ENCODE measurements around the gene NEDD9.

DNA sequence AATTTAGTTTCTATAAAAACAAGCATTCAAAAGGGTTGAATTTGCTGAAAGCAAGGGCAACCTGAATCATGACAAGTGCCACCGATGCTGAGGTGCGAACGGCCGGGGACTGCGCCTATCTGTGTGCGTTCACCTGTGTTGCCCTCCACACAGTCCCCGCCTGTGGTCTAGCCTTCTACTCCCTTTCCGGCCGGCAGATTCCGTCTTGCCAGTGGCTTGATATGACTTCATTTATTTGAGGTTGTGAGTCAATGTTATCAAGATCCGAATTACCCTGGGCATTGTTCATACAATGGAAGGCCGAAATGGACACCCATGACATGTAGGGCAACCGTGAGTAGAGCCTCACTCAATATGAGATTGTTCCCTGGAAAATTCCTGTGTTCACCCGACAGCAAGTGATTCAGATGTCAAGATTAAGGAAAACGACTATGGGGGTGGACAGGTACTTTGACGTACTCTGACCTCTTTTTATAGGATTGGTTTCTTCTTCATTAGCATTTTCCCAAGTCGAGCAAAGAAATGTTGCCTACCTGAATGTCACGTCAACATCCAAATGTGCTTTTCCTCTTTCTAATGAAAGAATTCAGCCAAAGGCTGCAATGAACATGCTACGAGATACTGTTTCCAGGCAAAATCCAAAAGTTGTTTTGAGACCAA lies 41.1 kb upstream of the NEDD9 start:
- TF ChIP-seq ZNF530 (tag by site-specific recombination; IDR thresholded peaks at IDR 0.05; ENCODE audit: low read depth): no peak
- TF ChIP-seq, protein P1, sequence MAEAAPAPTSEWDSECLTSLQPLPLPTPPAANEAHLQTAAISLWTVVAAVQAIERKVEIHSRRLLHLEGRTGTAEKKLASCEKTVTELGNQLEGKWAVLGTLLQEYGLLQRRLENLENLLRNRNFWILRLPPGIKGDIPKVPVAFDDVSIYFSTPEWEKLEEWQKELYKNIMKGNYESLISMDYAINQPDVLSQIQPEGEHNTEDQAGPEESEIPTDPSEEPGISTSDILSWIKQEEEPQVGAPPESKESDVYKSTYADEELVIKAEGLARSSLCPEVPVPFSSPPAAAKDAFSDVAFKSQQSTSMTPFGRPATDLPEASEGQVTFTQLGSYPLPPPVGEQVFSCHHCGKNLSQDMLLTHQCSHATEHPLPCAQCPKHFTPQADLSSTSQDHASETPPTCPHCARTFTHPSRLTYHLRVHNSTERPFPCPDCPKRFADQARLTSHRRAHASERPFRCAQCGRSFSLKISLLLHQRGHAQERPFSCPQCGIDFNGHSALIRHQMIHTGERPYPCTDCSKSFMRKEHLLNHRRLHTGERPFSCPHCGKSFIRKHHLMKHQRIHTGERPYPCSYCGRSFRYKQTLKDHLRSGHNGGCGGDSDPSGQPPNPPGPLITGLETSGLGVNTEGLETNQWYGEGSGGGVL (tag by site-specific recombination; IDR thresholded peaks at IDR 0.05): no peak
- TF ChIP-seq, protein P2, sequence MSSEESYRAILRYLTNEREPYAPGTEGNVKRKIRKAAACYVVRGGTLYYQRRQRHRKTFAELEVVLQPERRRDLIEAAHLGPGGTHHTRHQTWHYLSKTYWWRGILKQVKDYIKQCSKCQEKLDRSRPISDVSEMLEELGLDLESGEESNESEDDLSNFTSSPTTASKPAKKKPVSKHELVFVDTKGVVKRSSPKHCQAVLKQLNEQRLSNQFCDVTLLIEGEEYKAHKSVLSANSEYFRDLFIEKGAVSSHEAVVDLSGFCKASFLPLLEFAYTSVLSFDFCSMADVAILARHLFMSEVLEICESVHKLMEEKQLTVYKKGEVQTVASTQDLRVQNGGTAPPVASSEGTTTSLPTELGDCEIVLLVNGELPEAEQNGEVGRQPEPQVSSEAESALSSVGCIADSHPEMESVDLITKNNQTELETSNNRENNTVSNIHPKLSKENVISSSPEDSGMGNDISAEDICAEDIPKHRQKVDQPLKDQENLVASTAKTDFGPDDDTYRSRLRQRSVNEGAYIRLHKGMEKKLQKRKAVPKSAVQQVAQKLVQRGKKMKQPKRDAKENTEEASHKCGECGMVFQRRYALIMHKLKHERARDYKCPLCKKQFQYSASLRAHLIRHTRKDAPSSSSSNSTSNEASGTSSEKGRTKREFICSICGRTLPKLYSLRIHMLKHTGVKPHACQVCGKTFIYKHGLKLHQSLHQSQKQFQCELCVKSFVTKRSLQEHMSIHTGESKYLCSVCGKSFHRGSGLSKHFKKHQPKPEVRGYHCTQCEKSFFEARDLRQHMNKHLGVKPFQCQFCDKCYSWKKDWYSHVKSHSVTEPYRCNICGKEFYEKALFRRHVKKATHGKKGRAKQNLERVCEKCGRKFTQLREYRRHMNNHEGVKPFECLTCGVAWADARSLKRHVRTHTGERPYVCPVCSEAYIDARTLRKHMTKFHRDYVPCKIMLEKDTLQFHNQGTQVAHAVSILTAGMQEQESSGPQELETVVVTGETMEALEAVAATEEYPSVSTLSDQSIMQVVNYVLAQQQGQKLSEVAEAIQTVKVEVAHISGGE (tag by site-specific recombination; conservative IDR thresholded peaks at IDR 0.05; ENCODE audit: low read depth): no peak
- TF ChIP-seq WT1 (tag by site-specific recombination; IDR thresholded peaks at IDR 0.05): no peak
- TF ChIP-seq SCRT1 (tag by site-specific recombination; IDR thresholded peaks at IDR 0.05; ENCODE audit: borderline replicate concordance): no peak
- TF ChIP-seq, protein P3, sequence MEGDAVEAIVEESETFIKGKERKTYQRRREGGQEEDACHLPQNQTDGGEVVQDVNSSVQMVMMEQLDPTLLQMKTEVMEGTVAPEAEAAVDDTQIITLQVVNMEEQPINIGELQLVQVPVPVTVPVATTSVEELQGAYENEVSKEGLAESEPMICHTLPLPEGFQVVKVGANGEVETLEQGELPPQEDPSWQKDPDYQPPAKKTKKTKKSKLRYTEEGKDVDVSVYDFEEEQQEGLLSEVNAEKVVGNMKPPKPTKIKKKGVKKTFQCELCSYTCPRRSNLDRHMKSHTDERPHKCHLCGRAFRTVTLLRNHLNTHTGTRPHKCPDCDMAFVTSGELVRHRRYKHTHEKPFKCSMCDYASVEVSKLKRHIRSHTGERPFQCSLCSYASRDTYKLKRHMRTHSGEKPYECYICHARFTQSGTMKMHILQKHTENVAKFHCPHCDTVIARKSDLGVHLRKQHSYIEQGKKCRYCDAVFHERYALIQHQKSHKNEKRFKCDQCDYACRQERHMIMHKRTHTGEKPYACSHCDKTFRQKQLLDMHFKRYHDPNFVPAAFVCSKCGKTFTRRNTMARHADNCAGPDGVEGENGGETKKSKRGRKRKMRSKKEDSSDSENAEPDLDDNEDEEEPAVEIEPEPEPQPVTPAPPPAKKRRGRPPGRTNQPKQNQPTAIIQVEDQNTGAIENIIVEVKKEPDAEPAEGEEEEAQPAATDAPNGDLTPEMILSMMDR (tag by site-specific recombination; IDR thresholded peaks at IDR 0.05): no peak
- TF ChIP-seq TRIM28 (IDR thresholded peaks at IDR 0.05; ENCODE audit: borderline replicate concordance, low read length): no peak
